Measurements from ENCODE around the gene THAP7.
A peak's percentile ranks its signal among the peaks of the same experiment; 100 is the strongest.

Gene THAP7

GRCh38 chr22:21030621-21031544 is 29.0 kb upstream of the THAP7 start:
- DNase-seq: no peak

GRCh38 chr22:21030032-21030431 is 28.1 kb upstream of the THAP7 start:
- no peak for DNase-seq

GRCh38 chr22:21029486-21030025 is 27.6 kb upstream of the THAP7 start:
- DNase-seq: no peak

GRCh38 chr22:21028277-21029251 is 26.6 kb upstream of the THAP7 start:
- no peak for DNase-seq

GRCh38 chr22:21026783-21027692 is 25.1 kb upstream of the THAP7 start:
- peak; percentile 27 for DNase-seq

GRCh38 chr22:21025763-21026755 is 24.1 kb upstream of the THAP7 start:
- no peak for DNase-seq

GRCh38 chr22:21025266-21025665 is 23.3 kb upstream of the THAP7 start:
- no peak for DNase-seq

- no peak for DNase-seq
Measured at GRCh38 chr22:21022955-21023614, 21.2 kb upstream of the THAP7 start.

- DNase-seq: no peak
Measured at GRCh38 chr22:21022507-21022906, 20.6 kb upstream of the THAP7 start.

- no peak for DNase-seq
Measured at GRCh38 chr22:21020802-21021429, 19.0 kb upstream of the THAP7 start.

- DNase-seq: no peak
Measured at GRCh38 chr22:21018314-21018713, 16.4 kb upstream of the THAP7 start.

- DNase-seq: no peak
Measured at GRCh38 chr22:21016644-21017420, 14.9 kb upstream of the THAP7 start.

- DNase-seq: no peak
Measured at GRCh38 chr22:21015466-21016006, 13.6 kb upstream of the THAP7 start.

GRCh38 chr22:21014726-21015465 is 13.0 kb upstream of the THAP7 start, which contains the start of gene P2RX6:
Gene P2RX6 (plus strand): TSS chr22:21015165. CDS start chr22:21015175, 10 bp downstream.
- DNase-seq: no peak

GRCh38 chr22:21014202-21014725 is 12.3 kb upstream of the THAP7 start:
- peak; percentile 40 for DNase-seq

GRCh38 chr22:21013657-21014201 is 11.8 kb upstream of the THAP7 start:
- no peak for DNase-seq

All from NCI-H2029 treated with DMSO at 0.1 percent for 48 hours (cell line).